ENCODE measurements around the gene TUBB6. TPM values are rescaled to one million over a fixed set of nuclear protein-coding genes. Genes with fewer than 3 reads are reported as not detected.

The TUBB6 gene
- total RNA-seq = 1 to 10 TPM in 2 of 3 donors, under 1 TPM in 1; 0.97 to 3.2 (median 2.8) TPM
- 27.4 TPM for total RNA-seq (2013)

- Histone ChIP-seq H3K4me3 (ENCODE audit: low read length) (peak within 1 kb of the TSS; percentile 39), H3K9me3 (ENCODE audit: control insufficient read depth, insufficient read depth, low read length) (no peaks in the 10 kb centered on the region), H3K27me3 (ENCODE audit: control insufficient read depth, insufficient read depth, low read length) (peaks cover 17% of the 10 kb centered on the region), H3K36me3 (ENCODE audit: control insufficient read depth, insufficient read depth, low read length) (no peaks in the 10 kb centered on the region), H3K4me1 (ENCODE audit: control insufficient read depth, insufficient read depth, low read length) (peaks cover 13% of the 10 kb centered on the region), H3K27ac (ENCODE audit: low read length) (no peak within 1 kb of the TSS)
- ATAC-seq (peak; percentile 15 to 49 (median 24)), DNase-seq (no peak)
- Mint-ChIP-seq H3K4me3 (peak within 1 kb of the TSS; percentile 73), H3K27ac (no peak within 1 kb of the TSS), H3K9me3 (peaks cover 0 to 4% of the 10 kb centered on the region in 2 donors), H3K4me1 (peaks cover 6 to 10% of the 10 kb centered on the region in 2 donors), H3K27me3 (ENCODE audit: low read depth in 2 of 2) (peaks cover 40 to 48% of the 10 kb centered on the region in 2 donors), H3K36me3 (peaks cover 7% of the 10 kb centered on the region)
- WGBS (ENCODE audit: insufficient coverage) = 1% methylated on average over 88 of the region's 88 CpGs
- intact Hi-C loops (cut with micrococcal nuclease) = no loop called here
- TF ChIP-seq CTCF (IDR thresholded peaks at IDR 0.05) = no peak
These were observed at the start of gene TUBB6 for GRCh38 chr18:12307701-12308385. Gene TUBB6, plus strand, starts transcription at chr18:12308241. Its CDS starts 52 bp downstream, at chr18:12308293.

GRCh38 chr18:12258719-12259705 lies 49.0 kb upstream of the TUBB6 start:
- Histone ChIP-seq H3K4me3 (ENCODE audit: low read length) (no peak overlapping the region), H3K27me3 (ENCODE audit: control insufficient read depth, insufficient read depth, low read length) (peaks cover 2% of the 10 kb centered on the region), H3K9me3 (ENCODE audit: control insufficient read depth, insufficient read depth, low read length) (no peaks in the 10 kb centered on the region), H3K27ac (ENCODE audit: low read length) (no peak overlapping the region), H3K4me1 (ENCODE audit: control insufficient read depth, insufficient read depth, low read length) (no peaks in the 10 kb centered on the region), H3K36me3 (ENCODE audit: control insufficient read depth, insufficient read depth, low read length) (no peaks in the 10 kb centered on the region)
- 89% methylated on average over 28 of the region's 29 CpGs for WGBS (ENCODE audit: insufficient coverage)
- no peak for DNase-seq
- ATAC-seq = no peak
- Mint-ChIP-seq H3K27me3 (ENCODE audit: low read depth in 2 of 2) (peaks cover 24 to 45% of the 10 kb centered on the region in 2 donors), H3K9me3 (no peaks in the 10 kb centered on the region), H3K4me1 (no peaks in the 10 kb centered on the region), H3K36me3 (no peaks in the 10 kb centered on the region), H3K27ac (no peak overlapping the region), H3K4me3 (no peak overlapping the region)
- no peak for TF ChIP-seq CTCF (IDR thresholded peaks at IDR 0.05)
- intact Hi-C loops (cut with micrococcal nuclease) = no loop called here

GRCh38 chr18:12262748-12263147 lies 45.3 kb upstream of the TUBB6 start:
- no peak for ATAC-seq
- DNase-seq = no peak
- intact Hi-C loops (cut with micrococcal nuclease) = no loop called here
- Histone ChIP-seq H3K27me3 (ENCODE audit: control insufficient read depth, insufficient read depth, low read length) (no peaks in the 10 kb centered on the region), H3K9me3 (ENCODE audit: control insufficient read depth, insufficient read depth, low read length) (no peaks in the 10 kb centered on the region), H3K27ac (ENCODE audit: low read length) (no peak overlapping the region), H3K4me3 (ENCODE audit: low read length) (no peak overlapping the region), H3K36me3 (ENCODE audit: control insufficient read depth, insufficient read depth, low read length) (no peaks in the 10 kb centered on the region), H3K4me1 (ENCODE audit: control insufficient read depth, insufficient read depth, low read length) (no peaks in the 10 kb centered on the region)
- Mint-ChIP-seq H3K4me3 (no peak overlapping the region), H3K9me3 (no peaks in the 10 kb centered on the region), H3K27me3 (ENCODE audit: low read depth in 2 of 2) (peaks cover 2 to 16% of the 10 kb centered on the region in 2 donors), H3K27ac (no peak overlapping the region), H3K4me1 (no peaks in the 10 kb centered on the region), H3K36me3 (no peaks in the 10 kb centered on the region)
- no peak for TF ChIP-seq CTCF (IDR thresholded peaks at IDR 0.05)
- 91% methylated on average over 8 of the region's 8 CpGs for WGBS (ENCODE audit: insufficient coverage)

Measured in natural killer cell (primary cell).